Activated CD4-positive, alpha-beta memory T cell treated with anti-CD3 and anti-CD28 coated beads for 36 hours (primary cell): ENCODE data around the gene FCRL4. TPM values are rescaled to one million over a fixed set of nuclear protein-coding genes. Genes with fewer than 3 reads are reported as not detected.

Experiments used
- CTCF ChIA-PET: fragments of 350-600 bp; sonication (Branson Sonifier 250); formaldehyde crosslinking; loops from one replicate; lab custom pipeline; 2021; ENCODE audit warnings: antibody characterized with exemption, inconsistent platforms; lab: Charles Lee
- POLR2A ChIA-PET: fragments of 350-600 bp; sonication (Branson Sonifier 250); formaldehyde crosslinking; loops from one replicate; lab custom pipeline; 2021; ENCODE audit warnings: antibody characterized with exemption; lab: Charles Lee
- DNase-seq: peaks from one replicate; pipeline ENCODE4 v3.0.0-alpha.2; 2020
- H3K27ac Mint-ChIP-seq: one replicate; pipeline ENCODE4 v1.8.0; 2021; ENCODE audit warnings: mixed read lengths
- H3K27me3 Mint-ChIP-seq: one replicate; pipeline ENCODE4 v1.8.0; 2021; ENCODE audit warnings: mixed read lengths
- H3K36me3 Mint-ChIP-seq: one replicate; pipeline ENCODE4 v1.8.0; 2021; ENCODE audit warnings: mixed read lengths
- H3K4me1 Mint-ChIP-seq: one replicate; pipeline ENCODE4 v1.8.0; 2021; ENCODE audit warnings: low read depth, mixed read lengths
- H3K4me3 Mint-ChIP-seq: one replicate; pipeline ENCODE4 v1.8.0; 2021; ENCODE audit warnings: mild to moderate bottlenecking, mixed read lengths
- H3K9me3 Mint-ChIP-seq: one replicate; pipeline ENCODE4 v1.8.0; 2021; ENCODE audit warnings: mixed read lengths
- intact Hi-C: fragments of 100-400 bp; cut with micrococcal nuclease; formaldehyde crosslinking; loops from one replicate; pipeline ENCODE4 v1.15.1; 2023
- total RNA-seq, 2 experiments: library from RNA; stranded (reverse); gene quantifications; one replicate each; pipeline ENCODE4 v1.2.3, GENCODE V29; 2021

Gene FCRL4
- not detected for total RNA-seq

- ChIA-PET POLR2A (no interaction called here), CTCF (no interaction called here)
- Mint-ChIP-seq H3K4me1 (no peaks in the 10 kb centered on the region), H3K27ac (no peak within 1 kb of the TSS), H3K4me3 (no peak within 1 kb of the TSS), H3K27me3 (peaks cover 21% of the 10 kb centered on the region), H3K9me3 (no peaks in the 10 kb centered on the region), H3K36me3 (no peaks in the 10 kb centered on the region)
- intact Hi-C loops: no loop called here
- no peak for DNase-seq
Measured at GRCh38 chr1:157597959-157598667, at the start of gene FCRL4. Gene FCRL4, minus strand, starts transcription at chr1:157598085. Its CDS starts 141 bp downstream, at chr1:157597944.

GRCh38 chr1:157646144-157646543, 48.3 kb upstream of the FCRL4 start:
- ChIA-PET POLR2A (no interaction called here), CTCF (interaction anchor here (0.7 kb wide), 1 partner anchor 66 kb away, joined by 3 read pairs; no protein-coding TSS in a partner anchor)
- Mint-ChIP-seq H3K36me3 (no peaks in the 10 kb centered on the region), H3K9me3 (no peaks in the 10 kb centered on the region), H3K27me3 (peaks cover 9% of the 10 kb centered on the region), H3K27ac (no peak overlapping the region), H3K4me3 (no peak overlapping the region), H3K4me1 (no peaks in the 10 kb centered on the region)
- intact Hi-C loops: no loop called here
- DNase-seq: no peak

- Mint-ChIP-seq H3K27me3 (peaks cover 13% of the 10 kb centered on the region), H3K27ac (no peak overlapping the region), H3K36me3 (no peaks in the 10 kb centered on the region), H3K9me3 (no peaks in the 10 kb centered on the region), H3K4me3 (no peak overlapping the region), H3K4me1 (no peaks in the 10 kb centered on the region)
- DNase-seq: no peak
- intact Hi-C loops: no loop called here
- POLR2A ChIA-PET: no interaction called here
- CTCF ChIA-PET: interaction anchor here (1.0 kb wide), 1 partner anchor 61 kb away, joined by 3 read pairs; no protein-coding TSS in a partner anchor
Measured at GRCh38 chr1:157641177-157641576, 43.3 kb upstream of the FCRL4 start.

GRCh38 chr1:157639800-157640199, 41.9 kb upstream of the FCRL4 start:
- POLR2A ChIA-PET: no interaction called here
- Mint-ChIP-seq H3K9me3 (no peaks in the 10 kb centered on the region), H3K36me3 (no peaks in the 10 kb centered on the region), H3K4me1 (no peaks in the 10 kb centered on the region), H3K4me3 (no peak overlapping the region), H3K27me3 (peaks cover 5% of the 10 kb centered on the region), H3K27ac (no peak overlapping the region)
- DNase-seq: no peak
- CTCF ChIA-PET: no interaction called here
- intact Hi-C loops: no loop called here

- ChIA-PET CTCF (no interaction called here), POLR2A (no interaction called here)
- H3K27me3 Mint-ChIP-seq: peaks cover 18% of the 10 kb centered on the region
- intact Hi-C loops: loop anchor here (5.0 kb wide), 1 partner anchor 46 kb away; no protein-coding TSS in a partner anchor
- H3K27ac Mint-ChIP-seq: no peak overlapping the region
- no peak overlapping the region for H3K4me3 Mint-ChIP-seq
- DNase-seq: no peak
- peaks cover 5% of the 10 kb centered on the region for H3K9me3 Mint-ChIP-seq
- H3K36me3 Mint-ChIP-seq: no peaks in the 10 kb centered on the region
- no peaks in the 10 kb centered on the region for H3K4me1 Mint-ChIP-seq
Measured at GRCh38 chr1:157628773-157629172, 30.9 kb upstream of the FCRL4 start.

- Mint-ChIP-seq H3K4me1 (no peaks in the 10 kb centered on the region), H3K4me3 (no peak overlapping the region), H3K9me3 (no peaks in the 10 kb centered on the region), H3K27me3 (peaks cover 19% of the 10 kb centered on the region), H3K36me3 (no peaks in the 10 kb centered on the region), H3K27ac (no peak overlapping the region)
- ChIA-PET CTCF (no interaction called here), POLR2A (no interaction called here)
- intact Hi-C loops: loop anchor here (5.0 kb wide), 1 partner anchor 44 kb away; no protein-coding TSS in a partner anchor
- DNase-seq: peak; percentile 37
Measured at GRCh38 chr1:157626099-157626498, 28.2 kb upstream of the FCRL4 start.

- ChIA-PET CTCF (no interaction called here), POLR2A (no interaction called here)
- Mint-ChIP-seq H3K4me1 (no peaks in the 10 kb centered on the region), H3K27me3 (peaks cover 17% of the 10 kb centered on the region), H3K36me3 (no peaks in the 10 kb centered on the region), H3K9me3 (no peaks in the 10 kb centered on the region), H3K4me3 (no peak overlapping the region), H3K27ac (no peak overlapping the region)
- no peak for DNase-seq
- intact Hi-C loops: no loop called here
Measured at GRCh38 chr1:157624471-157624870, 26.6 kb upstream of the FCRL4 start.

- CTCF ChIA-PET: interaction anchor here (0.8 to 0.9 kb wide), 2 partner anchors 42 to 58 kb away, joined by 3 read pairs; no protein-coding TSS in a partner anchor
Measured at GRCh38 chr1:157622471-157622870, 24.6 kb upstream of the FCRL4 start.

GRCh38 chr1:157618190-157618589, 20.3 kb upstream of the FCRL4 start:
- H3K4me1 Mint-ChIP-seq: no peaks in the 10 kb centered on the region
- no peak for DNase-seq
- H3K27ac Mint-ChIP-seq: no peak overlapping the region
- no peaks in the 10 kb centered on the region for H3K9me3 Mint-ChIP-seq
- H3K4me3 Mint-ChIP-seq: no peak overlapping the region
- H3K27me3 Mint-ChIP-seq: peaks cover 2% of the 10 kb centered on the region
- POLR2A ChIA-PET: no interaction called here
- H3K36me3 Mint-ChIP-seq: no peaks in the 10 kb centered on the region
- intact Hi-C loops: no loop called here
- CTCF ChIA-PET: no interaction called here

More at GRCh38 chr1:157622471-157622870, 24.6 kb upstream of the FCRL4 start:
- Mint-ChIP-seq H3K36me3 (no peaks in the 10 kb centered on the region), H3K4me1 (no peaks in the 10 kb centered on the region), H3K9me3 (no peaks in the 10 kb centered on the region), H3K4me3 (no peak overlapping the region), H3K27ac (no peak overlapping the region), H3K27me3 (peaks cover 17% of the 10 kb centered on the region)
- DNase-seq: no peak
- intact Hi-C loops: no loop called here
- POLR2A ChIA-PET: no interaction called here

GRCh38 chr1:157600236-157600635, 2.4 kb upstream of the FCRL4 start:
- ChIA-PET CTCF (interaction anchor here (0.8 kb wide), 1 partner anchor 20 kb away, joined by 3 read pairs; no protein-coding TSS in a partner anchor), POLR2A (no interaction called here)
- H3K36me3 Mint-ChIP-seq: no peaks in the 10 kb centered on the region
- intact Hi-C loops: no loop called here
- DNase-seq: no peak
- H3K27ac Mint-ChIP-seq: no peak overlapping the region
- H3K4me3 Mint-ChIP-seq: no peak overlapping the region
- no peaks in the 10 kb centered on the region for H3K9me3 Mint-ChIP-seq
- peaks cover 19% of the 10 kb centered on the region for H3K27me3 Mint-ChIP-seq
- H3K4me1 Mint-ChIP-seq: no peaks in the 10 kb centered on the region

- no peaks in the 10 kb centered on the region for H3K36me3 Mint-ChIP-seq
- CTCF ChIA-PET: interaction anchor here (1.5 kb wide), 1 partner anchor 16 kb away, joined by 6 read pairs; no protein-coding TSS in a partner anchor
- intact Hi-C loops: no loop called here
Measured at GRCh38 chr1:157596384-157596783, 1.5 kb downstream of the FCRL4 start.

GRCh38 chr1:157595356-157595755, 2.5 kb downstream of the FCRL4 start:
- H3K4me3 Mint-ChIP-seq: no peak overlapping the region
- CTCF ChIA-PET: interaction anchor here (0.9 kb wide), 1 partner anchor 32 kb away, joined by 3 read pairs; no protein-coding TSS in a partner anchor
- DNase-seq: no peak
- no peaks in the 10 kb centered on the region for H3K9me3 Mint-ChIP-seq
- no peak overlapping the region for H3K27ac Mint-ChIP-seq
- no peaks in the 10 kb centered on the region for H3K36me3 Mint-ChIP-seq
- peaks cover 16% of the 10 kb centered on the region for H3K27me3 Mint-ChIP-seq
- intact Hi-C loops: no loop called here
- no peaks in the 10 kb centered on the region for H3K4me1 Mint-ChIP-seq
- POLR2A ChIA-PET: no interaction called here

More at GRCh38 chr1:157596384-157596783, 1.5 kb downstream of the FCRL4 start:
- Mint-ChIP-seq H3K9me3 (no peaks in the 10 kb centered on the region), H3K27ac (no peak overlapping the region), H3K27me3 (peaks cover 20% of the 10 kb centered on the region), H3K4me3 (no peak overlapping the region), H3K4me1 (no peaks in the 10 kb centered on the region)
- POLR2A ChIA-PET: no interaction called here
- DNase-seq: no peak
